HepG2 (cell line): ENCODE results near the gene PCDHGB6. TPM values are rescaled to one million over a fixed set of nuclear protein-coding genes. Genes with fewer than 3 reads are reported as not detected.
"Not testable (repeated sequence)": the region's sequence is repeated elsewhere in the genome, so short reads cannot be mapped to it uniquely, and the experiment has no call there.

Experiments
- ATAC-seq: fragments of 200-7000 bp; cut with Tn5 transposase; 3 replicates; pipeline ENCODE4 v1.9.1; 2020; ENCODE audit warnings: mild to moderate bottlenecking, moderate library complexity
- BruUV-seq: library from RNA; stranded (reverse); fragments of 400-500 nt; replicated peaks from 2 replicates; lab custom pipeline; 2021; lab: Mats Ljungman, UMichigan
- CTCF ChIA-PET: fragments of 300-600 bp; formaldehyde crosslinking; extraction: SDS; loops from one replicate; lab custom pipeline; 2021; ENCODE audit warnings: low total read pairs, inconsistent platforms, low intra/inter-chr PET ratio; lab: Yijun Ruan, JAX
- POLR2A ChIA-PET: fragments of 350-600 bp; sonication (Branson Sonifier 250); formaldehyde crosslinking; loops from one replicate; lab custom pipeline; 2020; ENCODE audit warnings: antibody characterized with exemption, inconsistent platforms; lab: Yijun Ruan, JAX
- DNase-seq: peaks from one replicate; pipeline ENCODE4 v3.0.0-alpha.2; 2015; ENCODE audit warnings: low spot score
- FAIRE-seq: peaks from 3 replicates; lab custom pipeline; 2011; peaks lifted over from hg19 to GRCh38; lab: Jason Lieb, UNC
- H2AFZ ChIP-seq: one replicate; pipeline ENCODE4 v1.6.1; 2011; ENCODE audit warnings: low read length, inconsistent platforms
- H3K27ac ChIP-seq: fragments of 300-600 bp; 3 replicates; pipeline ENCODE4 v1.8.0; 2011; ENCODE audit warnings: mixed run types, mild to moderate bottlenecking, mixed read lengths, low read length, inconsistent platforms; ENCODE audit not compliant: insufficient read depth; ENCODE audit errors: extremely low read length
- H3K27me3 ChIP-seq, 2 experiments: fragments of 200-600 bp in 1 of 2; 2 replicates in 1 of 2; 3 replicates in 1 of 2; pipeline versions ENCODE4 v1.6.0 to v1.8.0; 2011; ENCODE audit warnings: low read length in 2 of 2, mild to moderate bottlenecking in 2 of 2, moderate library complexity in 2 of 2, inconsistent platforms in 1 of 2; ENCODE audit not compliant: insufficient read depth in 2 of 2, control insufficient read depth in 1 of 2
- H3K36me3 ChIP-seq, 2 experiments: fragments of 200-600 bp in 1 of 2; replicated peaks in 1 of 2; 2 replicates in 1 of 2; 3 replicates in 1 of 2; pipeline versions ENCODE4 v1.5.1 to v1.8.0; 2011; ENCODE audit warnings: low read length in 2 of 2, inconsistent platforms in 1 of 2; ENCODE audit not compliant: insufficient read depth in 2 of 2, control insufficient read depth in 1 of 2
- H3K4me1 ChIP-seq: 2 replicates; pipeline ENCODE4 v1.5.1; 2012; ENCODE audit warnings: low read length, inconsistent platforms; ENCODE audit not compliant: insufficient read depth
- H3K4me2 ChIP-seq: 2 replicates; pipeline ENCODE4 v1.6.0; 2011; ENCODE audit warnings: low read depth, low read length, inconsistent platforms
- H3K4me3 ChIP-seq, 3 experiments: fragments of 200-600 bp in 1 of 3; sonication (generic), shearing (Covaris generic) in 1 of 3; replicated peaks in 1 of 3; 2 replicates each; pipeline ENCODE4 v1.5.1; 2011 to 2016; ENCODE audit warnings: low read length in 3 of 3, inconsistent platforms in 2 of 3, low read depth in 2 of 3, mild to moderate bottlenecking in 2 of 3, control low read depth in 1 of 3, mixed read lengths in 1 of 3; ENCODE audit not compliant: insufficient read depth in 1 of 3
- H3K79me2 ChIP-seq: one replicate; pipeline ENCODE4 v1.6.1; 2011; ENCODE audit warnings: low read length, inconsistent platforms; ENCODE audit not compliant: insufficient read depth
- H3K9ac ChIP-seq: 2 replicates; pipeline ENCODE4 v1.6.0; 2011; ENCODE audit warnings: mild to moderate bottlenecking, low read depth, low read length, inconsistent platforms; ENCODE audit not compliant: insufficient read depth
- H3K9me3 ChIP-seq: 2 replicates; pipeline ENCODE4 v1.5.1; 2012; ENCODE audit warnings: mild to moderate bottlenecking, low read length
- H4K20me1 ChIP-seq: 2 replicates; pipeline ENCODE4 v1.6.0; 2011; ENCODE audit warnings: inconsistent platforms, mild to moderate bottlenecking, low read length, moderate library complexity; ENCODE audit not compliant: insufficient read depth
- ARHGAP35 ChIP-seq: sonication (generic); formaldehyde crosslinking; IDR thresholded peaks from 2 replicates; pipeline ENCODE4 v1.9.0; 2022; ENCODE audit warnings: mild to moderate bottlenecking, inconsistent platforms, moderate library complexity, missing genetic modification reagents, borderline replicate concordance
- MEIS2 ChIP-seq: sonication (generic); formaldehyde crosslinking; IDR thresholded peaks from 2 replicates; pipeline ENCODE4 v1.9.0; 2021; ENCODE audit warnings: mild to moderate bottlenecking, missing genetic modification reagents
- PCBP2 ChIP-seq: fragments of 200-400 bp; formaldehyde crosslinking; optimal IDR thresholded peaks from 2 replicates; pipeline ENCODE3; 2018; ENCODE audit warnings: low read length, low read depth; ENCODE audit not compliant: poor library complexity, severe bottlenecking
- SRSF1 ChIP-seq: fragments of 200-400 bp; formaldehyde crosslinking; optimal IDR thresholded peaks from 2 replicates; pipeline ENCODE3; 2017; ENCODE audit warnings: mild to moderate bottlenecking, low read depth, low read length, moderate library complexity
- ZNF160 ChIP-seq: sonication (generic); formaldehyde crosslinking; IDR thresholded peaks from 2 replicates; pipeline ENCODE4 v1.8.0; 2022; ENCODE audit warnings: mild to moderate bottlenecking, inconsistent platforms, missing genetic modification reagents
- ZNF225 ChIP-seq: sonication (generic); formaldehyde crosslinking; IDR thresholded peaks from 2 replicates; pipeline ENCODE4 v1.4.0; 2020; ENCODE audit warnings: mild to moderate bottlenecking, missing genetic modification reagents
- WGBS: methylation state at CpG from one replicate; pipeline ENCODE4 v1.1.6; 2017; ENCODE audit warnings: low lambda C conversion rate; 5-methylcytosine and 5-hydroxymethylcytosine counted together
- in situ Hi-C: cut with HindIII; loops from 2 replicates; pipeline ENCODE4 v1.10.0; 2017; ENCODE audit warnings: low pct_unique_long_range_greater_than_20kb; ENCODE audit not compliant: extremely low pct_ligation_motif_present
- intact Hi-C: fragments of 100-400 bp; cut with micrococcal nuclease; formaldehyde crosslinking; loops from one replicate; pipeline ENCODE4 v1.10.0; 2022; ENCODE audit not compliant: unreplicated experiment
- polyA plus RNA-seq, 8 experiments: library from polyadenylated mRNA; depleted of rRNA in 3 of 8; stranded (reverse) in 7 of 8; unstranded in 1 of 8; fragments of >200 nt; fragmentation: Illumina TruSeq in 4 of 8; extraction: Trizol in 4 of 8; gene quantifications; 2 replicates each; pipeline versions ENCODE4 v1.2.1 to v1.2.3, GENCODE V29; 2011 to 2016; ENCODE audit warnings: low read depth in 4 of 8, missing spikeins in 1 of 8, mixed read lengths in 1 of 8; ENCODE audit not compliant: insufficient read depth in 1 of 8
- total RNA-seq, 5 experiments: library from RNA; depleted of rRNA; stranded (reverse); fragments of >200 nt; fragmentation: Illumina TruSeq; extraction: Trizol; gene quantifications; 2 replicates each; pipeline ENCODE4 v1.2.3, GENCODE V29; 2016; ENCODE audit warnings: low read depth in 1 of 5
- TF ChIP-seq, protein P1 (sequence below): sonication (generic); formaldehyde crosslinking; conservative IDR thresholded peaks from 2 replicates; pipeline ENCODE4 v1.4.0; 2020; ENCODE audit warnings: missing genetic modification reagents
- TF ChIP-seq, protein P2 (sequence below): sonication (generic); formaldehyde crosslinking; IDR thresholded peaks from 2 replicates; pipeline ENCODE4 v1.4.0; 2020; ENCODE audit warnings: mild to moderate bottlenecking, missing genetic modification reagents

The PCDHGB6 gene
- total and polyA plus RNA-seq, 2 of the 13 experiments (the other 11 are each of a cell fraction or from before 2014, with no cell fraction given) = 0.01 to 0.20 TPM

DNA sequence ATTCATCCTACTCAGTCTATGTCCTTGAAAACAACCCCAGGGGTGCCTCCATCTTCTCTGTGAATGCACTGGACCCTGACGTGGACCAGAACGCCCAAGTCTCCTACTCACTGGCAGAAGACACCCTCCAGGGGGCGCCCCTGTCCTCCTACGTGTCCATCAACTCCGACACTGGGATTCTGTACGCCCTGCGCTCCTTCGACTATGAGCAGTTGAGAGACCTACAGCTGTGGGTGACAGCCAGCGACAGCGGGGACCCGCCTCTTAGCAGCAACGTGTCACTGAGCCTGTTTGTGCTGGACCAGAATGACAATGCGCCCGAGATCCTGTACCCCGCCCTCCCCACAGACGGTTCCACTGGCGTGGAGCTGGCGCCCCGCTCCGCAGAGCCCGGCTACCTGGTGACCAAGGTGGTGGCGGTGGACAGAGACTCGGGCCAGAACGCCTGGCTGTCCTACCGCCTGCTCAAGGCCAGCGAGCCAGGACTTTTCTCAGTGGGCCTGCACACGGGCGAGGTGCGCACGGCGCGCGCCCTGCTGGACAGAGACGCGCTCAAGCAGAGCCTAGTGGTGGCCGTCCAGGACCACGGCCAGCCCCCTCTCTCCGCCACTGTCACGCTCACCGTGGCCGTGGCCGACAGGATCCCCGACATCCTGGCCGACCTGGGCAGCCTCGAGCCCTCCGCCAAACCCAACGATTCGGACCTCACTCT is 32.2 kb upstream of the PCDHGB6 start:
- BruUV-seq, intact Hi-C loops, in situ Hi-C loops, H3K4me1 ChIP-seq, H3K4me3 ChIP-seq, DNase-seq, H3K27ac ChIP-seq, H3K27me3 ChIP-seq, H3K79me2 ChIP-seq, H4K20me1 ChIP-seq, H3K4me2 ChIP-seq, FAIRE-seq, ATAC-seq, CTCF ChIA-PET, H3K36me3 ChIP-seq, POLR2A ChIA-PET, H2AFZ ChIP-seq, H3K9ac ChIP-seq: not testable (repeated sequence)
- 66% methylated on average over 18 of the region's 48 CpGs for WGBS
- peaks cover 47% of the 10 kb centered on the region for H3K9me3 ChIP-seq

DNA sequence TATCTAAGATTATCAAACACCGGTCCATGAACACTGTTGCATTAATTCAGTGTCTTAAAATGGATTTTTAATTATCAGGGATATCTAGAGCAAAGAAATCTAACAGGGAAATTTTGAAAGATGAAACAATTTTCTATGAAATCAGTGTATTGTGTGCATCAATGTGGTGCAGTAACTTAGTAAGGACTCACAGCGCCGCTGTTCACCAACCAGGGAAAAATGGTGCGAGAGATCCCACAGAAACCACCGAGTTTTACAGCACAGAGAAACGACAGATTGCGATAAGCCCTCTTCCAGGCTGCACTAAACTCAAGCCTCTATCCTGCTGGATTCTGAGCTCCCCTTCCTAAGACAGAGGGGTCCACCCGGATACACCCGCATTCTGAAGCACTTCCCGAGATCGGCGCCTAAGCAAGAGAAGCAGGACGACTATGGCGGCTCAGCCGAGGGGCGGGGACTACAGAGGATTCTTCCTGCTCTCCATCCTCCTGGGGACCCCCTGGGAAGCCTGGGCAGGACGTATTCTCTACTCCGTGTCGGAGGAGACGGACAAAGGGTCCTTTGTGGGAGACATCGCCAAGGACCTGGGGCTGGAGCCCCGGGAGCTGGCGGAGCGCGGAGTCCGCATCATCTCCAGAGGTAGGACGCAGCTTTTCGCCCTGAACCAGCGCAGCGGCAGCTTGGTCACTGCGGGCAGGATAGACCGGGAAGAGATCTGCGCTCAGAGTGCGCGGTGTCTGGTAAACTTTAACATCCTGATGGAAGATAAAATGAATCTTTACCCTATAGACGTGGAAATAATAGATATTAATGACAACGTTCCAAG is 25.1 kb upstream of the PCDHGB6 start, which contains the start of gene PCDHGA7:
Gene PCDHGA7 (plus strand): TSS at position 274 of the 826 bp plus-strand sequence. CDS start 158 bp downstream, at position 432.
- DNase-seq (no peak), ATAC-seq (no peak), FAIRE-seq (no peak)
- H3K4me2 ChIP-seq = no peak within 1 kb of the TSS
- no peaks in the 10 kb centered on the region; the same call in 1 of the 2 replicates for H3K9me3 ChIP-seq
- H3K4me1 ChIP-seq = no peaks in the 10 kb centered on the region
- H3K36me3 ChIP-seq = no peaks in the 10 kb centered on the region
- intact Hi-C loops (no loop called here), in situ Hi-C loops (no loop called here)
- H3K79me2 ChIP-seq = no peaks in the 10 kb centered on the region
- H3K27ac ChIP-seq = no peak within 1 kb of the TSS
- ChIA-PET CTCF (no interaction called here), POLR2A (no interaction called here)
- TF ChIP-seq PCBP2 (no peak), ZNF160 (CRISPR knock-in tag) (no peak), ZNF225 (CRISPR knock-in tag) (no peak), SRSF1 (no peak), ARHGAP35 (CRISPR knock-in tag) (no peak), MEIS2 (no peak)
- TF ChIP-seq, protein P1, sequence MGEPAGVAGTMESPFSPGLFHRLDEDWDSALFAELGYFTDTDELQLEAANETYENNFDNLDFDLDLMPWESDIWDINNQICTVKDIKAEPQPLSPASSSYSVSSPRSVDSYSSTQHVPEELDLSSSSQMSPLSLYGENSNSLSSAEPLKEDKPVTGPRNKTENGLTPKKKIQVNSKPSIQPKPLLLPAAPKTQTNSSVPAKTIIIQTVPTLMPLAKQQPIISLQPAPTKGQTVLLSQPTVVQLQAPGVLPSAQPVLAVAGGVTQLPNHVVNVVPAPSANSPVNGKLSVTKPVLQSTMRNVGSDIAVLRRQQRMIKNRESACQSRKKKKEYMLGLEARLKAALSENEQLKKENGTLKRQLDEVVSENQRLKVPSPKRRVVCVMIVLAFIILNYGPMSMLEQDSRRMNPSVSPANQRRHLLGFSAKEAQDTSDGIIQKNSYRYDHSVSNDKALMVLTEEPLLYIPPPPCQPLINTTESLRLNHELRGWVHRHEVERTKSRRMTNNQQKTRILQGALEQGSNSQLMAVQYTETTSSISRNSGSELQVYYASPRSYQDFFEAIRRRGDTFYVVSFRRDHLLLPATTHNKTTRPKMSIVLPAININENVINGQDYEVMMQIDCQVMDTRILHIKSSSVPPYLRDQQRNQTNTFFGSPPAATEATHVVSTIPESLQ (CRISPR knock-in tag) = no peak
- TF ChIP-seq, protein P2, sequence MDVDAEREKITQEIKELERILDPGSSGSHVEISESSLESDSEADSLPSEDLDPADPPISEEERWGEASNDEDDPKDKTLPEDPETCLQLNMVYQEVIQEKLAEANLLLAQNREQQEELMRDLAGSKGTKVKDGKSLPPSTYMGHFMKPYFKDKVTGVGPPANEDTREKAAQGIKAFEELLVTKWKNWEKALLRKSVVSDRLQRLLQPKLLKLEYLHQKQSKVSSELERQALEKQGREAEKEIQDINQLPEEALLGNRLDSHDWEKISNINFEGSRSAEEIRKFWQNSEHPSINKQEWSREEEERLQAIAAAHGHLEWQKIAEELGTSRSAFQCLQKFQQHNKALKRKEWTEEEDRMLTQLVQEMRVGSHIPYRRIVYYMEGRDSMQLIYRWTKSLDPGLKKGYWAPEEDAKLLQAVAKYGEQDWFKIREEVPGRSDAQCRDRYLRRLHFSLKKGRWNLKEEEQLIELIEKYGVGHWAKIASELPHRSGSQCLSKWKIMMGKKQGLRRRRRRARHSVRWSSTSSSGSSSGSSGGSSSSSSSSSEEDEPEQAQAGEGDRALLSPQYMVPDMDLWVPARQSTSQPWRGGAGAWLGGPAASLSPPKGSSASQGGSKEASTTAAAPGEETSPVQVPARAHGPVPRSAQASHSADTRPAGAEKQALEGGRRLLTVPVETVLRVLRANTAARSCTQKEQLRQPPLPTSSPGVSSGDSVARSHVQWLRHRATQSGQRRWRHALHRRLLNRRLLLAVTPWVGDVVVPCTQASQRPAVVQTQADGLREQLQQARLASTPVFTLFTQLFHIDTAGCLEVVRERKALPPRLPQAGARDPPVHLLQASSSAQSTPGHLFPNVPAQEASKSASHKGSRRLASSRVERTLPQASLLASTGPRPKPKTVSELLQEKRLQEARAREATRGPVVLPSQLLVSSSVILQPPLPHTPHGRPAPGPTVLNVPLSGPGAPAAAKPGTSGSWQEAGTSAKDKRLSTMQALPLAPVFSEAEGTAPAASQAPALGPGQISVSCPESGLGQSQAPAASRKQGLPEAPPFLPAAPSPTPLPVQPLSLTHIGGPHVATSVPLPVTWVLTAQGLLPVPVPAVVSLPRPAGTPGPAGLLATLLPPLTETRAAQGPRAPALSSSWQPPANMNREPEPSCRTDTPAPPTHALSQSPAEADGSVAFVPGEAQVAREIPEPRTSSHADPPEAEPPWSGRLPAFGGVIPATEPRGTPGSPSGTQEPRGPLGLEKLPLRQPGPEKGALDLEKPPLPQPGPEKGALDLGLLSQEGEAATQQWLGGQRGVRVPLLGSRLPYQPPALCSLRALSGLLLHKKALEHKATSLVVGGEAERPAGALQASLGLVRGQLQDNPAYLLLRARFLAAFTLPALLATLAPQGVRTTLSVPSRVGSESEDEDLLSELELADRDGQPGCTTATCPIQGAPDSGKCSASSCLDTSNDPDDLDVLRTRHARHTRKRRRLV (CRISPR knock-in tag) = no peak
- H2AFZ ChIP-seq = no peak within 1 kb of the TSS
- BruUV-seq = no TSS peak
- no peaks in the 10 kb centered on the region for H3K27me3 ChIP-seq
- H4K20me1 ChIP-seq = no peaks in the 10 kb centered on the region
- no peak within 1 kb of the TSS for H3K4me3 ChIP-seq
- H3K9ac ChIP-seq = no peak within 1 kb of the TSS
- 75% methylated on average over 37 of the region's 37 CpGs for WGBS
